ENCODE results near the gene MAP2K2.
A peak's percentile ranks its signal among the peaks of the same experiment; 100 is the strongest.
"Not testable (repeated sequence)": the region's sequence is repeated elsewhere in the genome, so short reads cannot be mapped to it uniquely, and the experiment has no call there.

Gene MAP2K2

GRCh38 chr19:4130744-4131438 lies 7.0 kb upstream of the MAP2K2 start:
- DNase-seq (ENCODE audit: low read depth): peak; percentile 71

DNA sequence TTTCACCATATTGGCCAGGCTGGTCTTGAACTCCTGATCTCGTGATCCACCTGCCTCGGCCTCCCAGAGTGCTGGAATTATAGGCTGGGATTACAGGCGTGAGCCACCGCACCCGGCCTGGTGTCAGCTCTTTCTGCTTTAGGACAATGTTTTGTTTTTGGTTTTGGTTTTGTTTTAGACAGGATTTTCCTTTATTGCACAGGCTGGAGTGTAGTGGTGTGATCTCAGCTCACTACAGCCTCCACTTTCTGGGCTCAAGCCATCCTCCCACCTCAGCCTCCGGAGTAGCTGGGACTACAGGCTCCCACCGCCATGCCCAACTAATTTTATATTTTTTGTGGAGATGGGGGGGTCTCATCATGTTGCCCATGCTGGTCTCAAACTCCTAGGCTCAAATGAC lies 5.1 kb upstream of the MAP2K2 start:
- not testable (repeated sequence) for DNase-seq (ENCODE audit: low read depth)

DNA sequence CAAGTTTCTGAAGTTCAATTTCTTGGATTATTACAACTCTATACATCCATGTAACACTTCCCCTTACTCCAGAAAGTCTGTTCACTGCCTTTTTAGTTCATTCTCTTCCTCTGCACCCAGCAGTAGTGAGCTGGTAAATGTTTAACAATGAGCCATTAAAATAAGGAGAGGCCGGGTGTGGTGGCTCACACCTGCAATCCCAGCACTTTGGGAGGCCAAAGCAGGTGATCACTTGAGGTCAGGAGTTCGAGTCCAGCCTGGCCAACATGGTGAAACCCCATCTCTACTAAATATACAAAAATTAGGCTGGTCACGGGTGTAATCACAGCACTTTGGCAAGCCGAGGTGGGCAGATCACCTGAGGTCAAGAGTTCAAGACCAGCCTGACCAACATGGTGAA lies 3.4 kb upstream of the MAP2K2 start:
- DNase-seq (ENCODE audit: low read depth): not testable (repeated sequence)

DNA sequence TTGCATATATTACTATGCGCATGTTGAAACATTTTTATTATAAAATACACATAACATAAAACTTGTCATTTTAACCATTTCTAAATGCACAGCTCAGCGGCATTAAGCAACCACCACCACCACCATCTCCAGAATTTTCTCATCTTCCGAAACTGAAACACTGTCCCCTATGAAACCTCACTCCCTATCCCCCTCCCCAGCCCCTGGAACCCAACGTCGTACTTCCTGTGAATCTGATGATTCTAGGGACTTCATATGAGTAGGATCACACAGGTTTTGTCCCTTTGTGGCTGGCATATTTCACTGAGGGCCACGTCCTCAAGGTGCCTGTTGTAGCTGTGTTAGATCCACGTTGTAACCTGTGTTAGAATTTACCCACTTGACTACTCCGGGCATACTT lies 716 bp upstream of the MAP2K2 start:
- no peak for DNase-seq (ENCODE audit: low read depth)

DNA sequence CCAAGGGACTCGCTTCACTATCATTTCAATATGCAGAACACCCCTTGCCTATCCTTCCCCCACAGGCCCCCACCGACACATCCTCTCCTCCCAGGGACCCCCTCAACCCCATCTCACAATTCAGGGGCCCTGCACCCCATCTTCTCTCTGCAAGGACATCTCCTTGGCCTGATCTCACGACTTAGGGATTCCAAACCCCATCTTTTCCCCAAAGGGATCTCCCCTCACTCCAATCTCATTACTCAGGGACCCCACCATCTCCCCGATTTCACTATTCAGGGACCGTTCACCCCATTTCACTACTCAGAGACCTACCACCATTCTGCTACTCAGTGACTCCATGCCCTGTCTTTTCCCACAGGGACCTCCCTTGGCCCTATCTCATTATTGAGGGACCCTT lies 1.4 kb downstream of the MAP2K2 start:
- no peak for DNase-seq (ENCODE audit: low read depth)

- DNase-seq (ENCODE audit: low read depth): no peak
Observed at GRCh38 chr19:4121815-4122214, 2.1 kb downstream of the MAP2K2 start.

- DNase-seq (ENCODE audit: low read depth): no peak
Observed at GRCh38 chr19:4121273-4121612, 2.7 kb downstream of the MAP2K2 start.

- DNase-seq (ENCODE audit: low read depth): no peak
Observed at GRCh38 chr19:4120559-4121272, 3.2 kb downstream of the MAP2K2 start.

GRCh38 chr19:4119763-4120162 lies 4.2 kb downstream of the MAP2K2 start:
- DNase-seq (ENCODE audit: low read depth): no peak

GRCh38 chr19:4115818-4116385 lies 8.0 kb downstream of the MAP2K2 start:
- no peak for DNase-seq (ENCODE audit: low read depth)

- no peak for DNase-seq (ENCODE audit: low read depth)
Observed at GRCh38 chr19:4115050-4115817, 8.7 kb downstream of the MAP2K2 start.

GRCh38 chr19:4114181-4114580 lies 9.7 kb downstream of the MAP2K2 start:
- DNase-seq (ENCODE audit: low read depth): no peak

- DNase-seq (ENCODE audit: low read depth): no peak
Observed at GRCh38 chr19:4113398-4114088, 10.4 kb downstream of the MAP2K2 start.

DNA sequence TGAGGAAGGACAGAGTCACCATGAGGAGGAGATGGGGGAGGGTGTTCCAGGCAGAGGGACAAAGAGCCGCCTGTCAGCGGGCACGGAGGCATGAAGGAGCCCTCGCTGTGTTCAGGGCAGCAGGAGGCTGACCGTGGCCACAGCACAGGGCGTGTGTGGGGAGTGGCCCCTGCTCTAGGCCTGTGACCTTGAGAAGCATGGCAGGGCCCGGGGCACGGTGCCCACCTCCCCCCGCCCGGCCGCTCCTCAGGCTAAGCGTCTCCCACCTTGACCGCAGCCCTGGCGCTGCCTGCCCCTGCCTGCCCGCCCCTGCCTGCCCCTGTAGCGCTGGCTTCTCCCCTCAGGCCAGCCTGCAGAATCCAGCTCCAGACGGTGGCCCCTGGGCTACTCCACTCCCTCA lies 11.6 kb downstream of the MAP2K2 start:
- DNase-seq (ENCODE audit: low read depth): no peak

GRCh38 chr19:4109626-4109945 lies 14.3 kb downstream of the MAP2K2 start:
- no peak for DNase-seq (ENCODE audit: low read depth)

DNA sequence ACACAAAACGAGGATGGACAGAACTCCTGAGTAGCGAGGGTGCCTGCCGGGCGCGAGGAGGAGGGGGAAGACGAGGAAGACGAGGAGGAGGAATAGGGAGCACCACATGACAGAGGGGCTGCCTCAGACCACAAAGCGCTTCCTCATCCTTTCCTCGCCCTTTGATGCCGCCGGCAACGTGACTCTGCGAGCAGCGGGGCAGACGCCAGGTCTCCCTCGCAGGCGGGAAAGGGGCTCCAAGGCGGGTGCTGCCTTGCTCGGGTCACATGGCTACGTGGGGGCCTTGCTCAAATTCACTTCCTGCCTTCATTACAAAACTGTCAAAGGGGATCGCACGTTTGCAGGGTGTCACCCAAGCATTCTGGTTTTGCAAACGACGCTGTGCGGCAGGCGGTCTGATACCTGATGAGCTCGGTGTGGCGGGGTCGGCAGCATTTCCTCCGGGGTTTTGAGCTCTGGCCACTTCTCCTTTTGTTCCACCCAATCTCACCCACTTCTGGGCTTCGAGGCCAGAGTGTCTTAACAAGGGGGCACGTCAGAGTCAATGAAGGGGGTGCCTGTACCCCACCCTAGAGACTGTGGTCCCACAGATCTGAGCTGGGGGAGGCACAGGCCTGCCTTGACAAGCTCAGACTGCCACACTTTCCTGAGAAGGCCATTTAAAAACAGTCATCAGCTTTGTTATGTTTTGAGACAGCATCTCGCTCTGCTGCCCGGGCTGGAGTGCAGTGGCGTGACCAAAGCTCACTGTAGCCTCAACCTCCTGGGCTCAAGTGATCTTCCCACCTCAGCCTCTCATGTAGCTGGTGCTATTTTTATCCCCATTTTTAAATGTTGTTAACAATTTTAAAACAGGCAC lies 14.9 kb downstream of the MAP2K2 start:
- no peak for DNase-seq (ENCODE audit: low read depth)

DNA sequence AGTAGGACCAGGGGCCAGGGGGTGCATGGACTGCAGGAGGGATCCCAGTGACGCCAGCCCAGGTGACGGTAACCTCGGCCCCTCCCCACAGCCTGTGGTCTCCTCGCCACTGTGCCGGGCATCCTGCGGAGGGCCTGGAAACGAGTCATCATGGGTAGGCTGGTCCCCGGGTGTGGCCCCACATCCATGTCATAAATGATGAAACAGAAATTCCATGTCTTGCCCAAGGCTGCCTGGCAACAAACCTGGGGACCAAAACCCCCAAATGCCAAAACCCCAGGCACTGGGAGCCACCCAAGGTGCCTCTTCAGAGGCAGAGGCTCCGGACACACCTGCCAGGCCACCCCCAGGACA lies 20.9 kb downstream of the MAP2K2 start:
- peak; percentile 35 for DNase-seq (ENCODE audit: low read depth)

GRCh38 chr19:4102339-4103079 lies 21.4 kb downstream of the MAP2K2 start:
- DNase-seq (ENCODE audit: low read depth): no peak

DNA sequence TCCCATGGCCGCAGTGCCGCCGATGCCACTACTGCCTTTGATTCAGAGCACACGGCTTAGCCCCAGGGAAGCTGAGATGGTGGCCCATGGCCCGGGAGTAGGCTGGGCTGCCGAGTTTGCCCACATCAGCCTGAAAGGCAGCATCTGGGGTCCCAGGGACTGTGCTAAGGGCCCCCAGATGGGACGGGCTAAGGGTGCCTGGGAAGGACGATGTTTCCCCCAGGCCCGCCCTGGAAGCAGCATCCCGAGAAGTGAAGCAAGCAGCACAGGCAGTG lies 22.5 kb downstream of the MAP2K2 start:
- DNase-seq (ENCODE audit: low read depth): no peak

GRCh38 chr19:4100647-4101495 lies 23.1 kb downstream of the MAP2K2 start:
- no peak for DNase-seq (ENCODE audit: low read depth)
